ENCODE measurements around the gene C1orf146. TPM values are rescaled to one million over a fixed set of nuclear protein-coding genes. Genes with fewer than 3 reads are reported as not detected.

The C1orf146 gene
- total and polyA plus RNA-seq, 8 donors = 0.24 to 0.58 (median 0.34) TPM; not detected in 4

DNA sequence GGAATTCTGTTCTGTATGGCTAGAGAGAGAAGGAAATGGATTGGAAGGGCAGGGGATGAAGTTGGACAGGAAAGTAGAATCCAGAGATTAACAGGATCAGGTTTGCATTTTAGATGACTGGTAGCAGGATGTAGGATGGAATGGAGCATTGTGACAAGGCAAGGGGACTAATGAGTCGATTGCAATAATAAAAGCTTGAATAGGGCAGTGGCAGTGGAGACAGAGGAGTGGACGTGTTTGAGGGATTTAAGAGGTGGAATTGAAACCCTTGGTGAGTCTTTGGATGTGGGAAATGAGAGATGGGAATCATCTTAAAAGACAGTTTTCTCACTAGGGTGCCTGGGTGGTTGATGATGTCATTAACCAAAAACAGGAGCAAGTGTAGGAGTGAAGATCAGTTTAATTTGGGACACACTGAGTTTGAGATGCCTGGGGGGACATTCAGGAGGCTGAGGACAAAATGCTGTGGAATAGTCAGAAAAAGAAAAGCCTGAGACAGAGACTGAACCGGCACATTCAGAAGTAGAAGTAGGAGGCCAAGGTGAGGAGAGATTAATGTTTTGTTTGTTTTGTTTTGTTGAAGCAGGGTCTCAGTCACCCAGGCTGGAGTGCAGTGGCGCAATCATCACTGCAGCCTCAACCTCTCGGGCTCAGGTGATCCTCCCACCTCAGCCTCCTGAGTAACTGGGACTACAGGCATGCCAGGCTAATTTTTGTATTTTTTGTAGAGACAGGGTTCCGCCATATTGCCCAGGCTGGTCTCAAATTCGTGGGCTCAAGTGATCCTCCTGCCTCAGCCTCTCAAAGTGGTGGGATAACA is 29.1 kb upstream of the C1orf146 start:
- H3K9me3 ChIP-seq = no peaks in the 10 kb centered on the region
- intact Hi-C loops (cut with DNase I) = no loop called here
- no peaks in the 10 kb centered on the region for H3K36me3 ChIP-seq
- ATAC-seq = no peak
- no peaks in the 10 kb centered on the region for H3K27me3 ChIP-seq
- no peak overlapping the region for H3K4me3 ChIP-seq
- no peak for DNase-seq
- H3K27ac ChIP-seq = no peak overlapping the region
- H3K4me1 ChIP-seq = no peaks in the 10 kb centered on the region
- TF ChIP-seq, protein P1, sequence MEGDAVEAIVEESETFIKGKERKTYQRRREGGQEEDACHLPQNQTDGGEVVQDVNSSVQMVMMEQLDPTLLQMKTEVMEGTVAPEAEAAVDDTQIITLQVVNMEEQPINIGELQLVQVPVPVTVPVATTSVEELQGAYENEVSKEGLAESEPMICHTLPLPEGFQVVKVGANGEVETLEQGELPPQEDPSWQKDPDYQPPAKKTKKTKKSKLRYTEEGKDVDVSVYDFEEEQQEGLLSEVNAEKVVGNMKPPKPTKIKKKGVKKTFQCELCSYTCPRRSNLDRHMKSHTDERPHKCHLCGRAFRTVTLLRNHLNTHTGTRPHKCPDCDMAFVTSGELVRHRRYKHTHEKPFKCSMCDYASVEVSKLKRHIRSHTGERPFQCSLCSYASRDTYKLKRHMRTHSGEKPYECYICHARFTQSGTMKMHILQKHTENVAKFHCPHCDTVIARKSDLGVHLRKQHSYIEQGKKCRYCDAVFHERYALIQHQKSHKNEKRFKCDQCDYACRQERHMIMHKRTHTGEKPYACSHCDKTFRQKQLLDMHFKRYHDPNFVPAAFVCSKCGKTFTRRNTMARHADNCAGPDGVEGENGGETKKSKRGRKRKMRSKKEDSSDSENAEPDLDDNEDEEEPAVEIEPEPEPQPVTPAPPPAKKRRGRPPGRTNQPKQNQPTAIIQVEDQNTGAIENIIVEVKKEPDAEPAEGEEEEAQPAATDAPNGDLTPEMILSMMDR (IDR thresholded peaks at IDR 0.05) = no peak

DNA sequence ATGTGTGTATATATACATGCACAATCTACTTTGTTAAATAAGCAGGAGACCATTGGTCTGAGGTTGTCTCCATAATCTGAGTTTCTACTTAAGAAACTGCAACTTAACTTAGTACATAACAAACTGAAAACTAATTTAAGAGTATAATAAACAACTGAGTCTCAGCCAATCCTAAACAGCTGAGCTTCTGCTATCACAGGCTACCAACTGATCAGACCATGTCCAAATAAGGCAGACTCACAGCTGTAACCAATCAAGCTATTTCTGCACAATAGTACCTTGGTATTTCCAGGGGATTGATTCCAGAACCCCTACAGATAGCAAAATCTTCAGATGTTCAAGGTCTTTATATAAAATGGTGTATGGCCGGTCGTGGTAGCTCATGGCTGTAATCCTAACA is 26.0 kb upstream of the C1orf146 start:
- H3K4me3 ChIP-seq = no peak overlapping the region
- DNase-seq = no peak
- intact Hi-C loops (cut with DNase I) = no loop called here
- no peaks in the 10 kb centered on the region for H3K27me3 ChIP-seq
- TF ChIP-seq, protein P1 (IDR thresholded peaks at IDR 0.05) = no peak
- no peaks in the 10 kb centered on the region for H3K4me1 ChIP-seq
- ATAC-seq = no peak
- H3K9me3 ChIP-seq = no peaks in the 10 kb centered on the region
- no peaks in the 10 kb centered on the region for H3K36me3 ChIP-seq
- no peak overlapping the region for H3K27ac ChIP-seq

DNA sequence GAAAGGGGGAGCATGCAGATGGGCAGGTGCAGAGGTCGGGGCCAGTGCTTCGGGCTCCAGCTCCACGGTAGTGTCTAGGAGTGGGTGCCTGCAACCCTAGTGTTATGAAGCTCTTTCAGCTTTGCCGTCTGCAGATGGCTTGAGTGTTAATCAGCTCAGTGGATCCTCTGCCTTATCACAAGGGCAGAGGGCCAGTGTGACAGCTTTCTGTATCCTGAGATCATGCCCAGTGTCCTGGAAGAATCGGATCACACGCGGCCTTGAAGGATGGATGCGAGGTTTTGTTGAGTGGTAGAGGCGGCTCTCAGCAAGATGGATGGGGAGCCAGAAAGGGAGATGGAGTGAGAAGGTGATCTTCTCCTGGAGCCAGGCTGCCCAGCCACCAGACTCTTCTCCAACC is 25.5 kb upstream of the C1orf146 start:
- Histone ChIP-seq H3K27me3 (no peaks in the 10 kb centered on the region), H3K4me3 (no peak overlapping the region), H3K27ac (no peak overlapping the region), H3K36me3 (no peaks in the 10 kb centered on the region), H3K4me1 (no peaks in the 10 kb centered on the region), H3K9me3 (no peaks in the 10 kb centered on the region)
- TF ChIP-seq, protein P1 (IDR thresholded peaks at IDR 0.05) = no peak
- no peak for ATAC-seq
- no peak for DNase-seq
- intact Hi-C loops (cut with DNase I) = no loop called here

DNA sequence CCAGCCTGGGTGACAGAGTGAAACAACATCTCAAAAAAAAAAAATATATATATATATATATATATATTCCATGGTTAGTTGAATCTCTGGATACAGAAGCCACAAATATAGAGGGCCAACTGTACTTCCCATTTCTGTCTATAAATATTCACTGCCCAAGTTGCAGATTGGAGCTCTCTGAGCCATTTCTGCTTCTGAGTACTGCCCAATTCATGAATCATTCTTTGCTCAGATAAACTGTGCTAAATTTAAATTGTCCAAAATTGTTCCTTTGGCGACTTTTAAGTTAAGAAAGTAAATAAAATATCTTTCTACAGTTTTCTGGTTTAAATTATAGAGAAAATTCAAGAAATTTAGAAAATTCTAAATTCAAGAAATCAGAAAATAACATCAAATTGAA is 23.2 kb upstream of the C1orf146 start:
- ATAC-seq = no peak
- Histone ChIP-seq H3K27me3 (no peaks in the 10 kb centered on the region), H3K27ac (no peak overlapping the region), H3K9me3 (no peaks in the 10 kb centered on the region), H3K4me3 (no peak overlapping the region), H3K4me1 (no peaks in the 10 kb centered on the region), H3K36me3 (no peaks in the 10 kb centered on the region)
- TF ChIP-seq, protein P1 (IDR thresholded peaks at IDR 0.05) = no peak
- no peak for DNase-seq
- intact Hi-C loops (cut with DNase I) = no loop called here

DNA sequence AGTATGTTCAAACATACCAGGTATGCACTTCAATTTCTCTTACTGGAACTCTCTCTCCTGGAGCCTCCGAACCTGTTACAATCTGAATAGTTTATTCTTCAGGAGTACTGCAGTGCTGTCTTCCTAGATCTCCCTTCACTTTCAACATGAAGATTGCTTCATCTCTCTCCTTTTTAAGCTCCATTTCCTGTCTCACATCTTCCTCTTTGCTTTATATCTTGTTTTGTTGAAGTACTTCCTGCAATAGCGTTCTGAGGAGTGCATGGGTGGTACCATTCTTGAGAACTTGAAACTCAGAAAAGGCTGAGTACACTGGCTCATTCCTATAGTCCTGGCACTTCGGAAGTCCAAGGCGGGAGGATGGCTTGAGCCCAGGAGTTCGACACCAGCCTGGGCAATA is 15.7 kb upstream of the C1orf146 start:
- H3K4me3 ChIP-seq = no peak overlapping the region
- ATAC-seq = peak; percentile 66
- H3K4me1 ChIP-seq = no peaks in the 10 kb centered on the region
- no peak overlapping the region for H3K27ac ChIP-seq
- TF ChIP-seq, protein P1 (IDR thresholded peaks at IDR 0.05) = no peak
- H3K9me3 ChIP-seq = peaks cover 0 to 10% of the 10 kb centered on the region in 2 donors
- H3K36me3 ChIP-seq = no peaks in the 10 kb centered on the region
- no peaks in the 10 kb centered on the region for H3K27me3 ChIP-seq
- no peak for DNase-seq
- intact Hi-C loops (cut with DNase I) = no loop called here
